Naive thymus-derived CD8-positive, alpha-beta T cell (primary cell): ENCODE results near the gene XRCC2. TPM values are rescaled to one million over a fixed set of nuclear protein-coding genes. Genes with fewer than 3 reads are reported as not detected.
"Not testable (repeated sequence)": the region's sequence is repeated elsewhere in the genome, so short reads cannot be mapped to it uniquely, and the experiment has no call there.

Experiments
- ATAC-seq, 2 donors: fragments of 150-1000 bp; cut with Tn5 transposase in 1 of 2; sonication (Bioruptor Pico), chemical (Tn5 transposase) in 1 of 2; 1 replicate in 1 of 2; 2 replicates in 1 of 2; pipeline ENCODE4 v1.10.0; 2021; ENCODE audit warnings: mild to moderate bottlenecking in 2 of 2, moderate library complexity in 2 of 2
- POLR2A ChIA-PET: fragments of 350-600 bp; sonication (Branson Sonifier 250); formaldehyde crosslinking; loops from one replicate; lab custom pipeline; 2021; ENCODE audit warnings: antibody characterized with exemption; lab: Charles Lee
- DNase-seq, 10 donors: peaks; one replicate each; pipeline versions ENCODE4 v3.0.0 to v3.0.0-alpha.2; 2020 to 2022
- H3K27ac Mint-ChIP-seq, 10 donors: one replicate each; pipeline ENCODE4 v1.8.0; 2020 to 2022; ENCODE audit warnings: mild to moderate bottlenecking in 10 of 10, mixed read lengths in 10 of 10, moderate library complexity in 4 of 10, inconsistent platforms in 1 of 10
- H3K27me3 Mint-ChIP-seq, 5 donors: one replicate each; pipeline ENCODE4 v1.8.0; 2021 to 2022; ENCODE audit warnings: mixed read lengths in 5 of 5
- H3K36me3 Mint-ChIP-seq, 3 donors: one replicate each; pipeline ENCODE4 v1.8.0; 2020 to 2022; ENCODE audit warnings: mixed read lengths in 3 of 3, mild to moderate bottlenecking in 2 of 3, inconsistent platforms in 1 of 3
- H3K4me1 Mint-ChIP-seq, 4 donors: one replicate each; pipeline ENCODE4 v1.8.0; 2021 to 2022; ENCODE audit warnings: mixed read lengths in 4 of 4
- H3K4me3 Mint-ChIP-seq, 10 donors: one replicate each; pipeline ENCODE4 v1.8.0; 2020 to 2022; ENCODE audit warnings: mild to moderate bottlenecking in 10 of 10, mixed read lengths in 10 of 10, moderate library complexity in 6 of 10, inconsistent platforms in 1 of 10
- H3K9me3 Mint-ChIP-seq, 9 donors: one replicate each; pipeline ENCODE4 v1.8.0; 2020 to 2022; ENCODE audit warnings: mixed read lengths in 9 of 9, mild to moderate bottlenecking in 3 of 9, inconsistent platforms in 1 of 9, moderate library complexity in 1 of 9
- polyA plus RNA-seq, 3 donors: library from polyadenylated mRNA; unstranded; fragments of 300-500 nt; fragmentation: Illumina TruSeq; gene quantifications; one replicate each; pipeline ENCODE4 v1.2.3, GENCODE V29; 2021
- total RNA-seq, 8 experiments: library from RNA in 2 of 8; stranded (reverse) in 2 of 8; gene quantifications; one replicate each; pipeline ENCODE4 v1.2.3 and lab custom pipeline; 2021 to 2026

XRCC2 gene
- 1 to 10 TPM; 1.1 to 1.5 TPM for total RNA-seq
- under 1 TPM in 2 of 3 donors, not detected in 1; 0.11 to 0.39 TPM for polyA plus RNA-seq
- 1.0 to 9.7 (median 2.3) reads per million in 6 experiments for total RNA-seq (lab: John Stamatoyannopoulos, UW)

DNA sequence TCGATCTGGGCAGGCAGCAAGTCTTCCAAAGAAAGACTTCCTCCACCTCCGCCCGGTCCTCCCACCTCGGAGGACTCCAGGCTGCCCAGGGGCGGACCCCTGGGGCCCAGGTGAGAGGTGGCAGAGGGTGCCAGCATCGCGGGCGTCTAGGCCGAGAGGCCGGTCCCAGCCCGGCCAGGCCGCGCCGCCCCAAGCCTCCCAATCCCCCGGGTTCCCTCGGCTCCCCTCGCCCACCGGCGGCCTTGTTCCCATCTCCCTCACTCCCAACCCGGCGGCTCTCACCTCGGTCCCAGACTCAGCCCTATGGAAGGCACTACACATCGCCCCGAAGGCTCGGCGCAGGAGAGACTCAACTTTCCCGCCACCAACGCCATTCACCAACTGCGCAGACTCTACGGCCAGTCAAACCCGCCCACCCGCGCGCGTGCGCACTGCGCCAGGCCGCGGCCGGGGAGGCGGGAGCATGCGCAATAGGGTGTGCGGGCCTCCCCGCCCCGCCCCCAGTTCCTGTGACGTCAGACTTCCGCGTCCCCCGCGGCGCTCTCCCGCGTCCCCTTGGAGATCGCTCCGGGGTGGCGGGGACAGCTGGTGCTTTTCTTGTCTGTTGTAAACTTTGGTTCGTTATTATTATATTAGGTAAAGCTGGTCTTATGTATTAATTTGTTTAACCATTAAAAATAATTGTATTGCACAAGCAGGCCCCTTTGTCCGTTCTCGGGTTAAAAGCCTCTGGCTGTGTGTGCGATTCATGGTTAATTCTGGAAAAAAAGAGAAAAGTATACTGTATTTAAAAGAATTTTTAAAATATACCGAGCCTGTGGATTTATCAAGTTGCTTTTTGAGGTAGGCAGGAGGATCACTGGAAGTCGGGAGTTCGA lies at the start of gene XRCC2:
TSS of gene XRCC2 (minus strand) at position 383 of the 878 bp plus-strand sequence. CDS start at position 321, 62 bp downstream.
- Mint-ChIP-seq H3K27ac (peak within 1 kb of the TSS; percentile 87 to 96 (median 94)), H3K4me3 (peak within 1 kb of the TSS; percentile 87 to 99 (median 97)), H3K9me3 (no peaks in the 10 kb centered on the region), H3K4me1 (peaks cover 7 to 16% (median 11%) of the 10 kb centered on the region in 4 donors), H3K27me3 (peaks cover 0 to 3% (median 0%) of the 10 kb centered on the region in 5 donors), H3K36me3 (no peaks in the 10 kb centered on the region)
- POLR2A ChIA-PET: interaction anchor here (1.1 kb wide), 1 partner anchor 82 kb away, joined by 3 read pairs; no protein-coding TSS in a partner anchor
- peak; percentile 94 to 96 for ATAC-seq
- peak; percentile 89 to 99 (median 96) for DNase-seq

DNA sequence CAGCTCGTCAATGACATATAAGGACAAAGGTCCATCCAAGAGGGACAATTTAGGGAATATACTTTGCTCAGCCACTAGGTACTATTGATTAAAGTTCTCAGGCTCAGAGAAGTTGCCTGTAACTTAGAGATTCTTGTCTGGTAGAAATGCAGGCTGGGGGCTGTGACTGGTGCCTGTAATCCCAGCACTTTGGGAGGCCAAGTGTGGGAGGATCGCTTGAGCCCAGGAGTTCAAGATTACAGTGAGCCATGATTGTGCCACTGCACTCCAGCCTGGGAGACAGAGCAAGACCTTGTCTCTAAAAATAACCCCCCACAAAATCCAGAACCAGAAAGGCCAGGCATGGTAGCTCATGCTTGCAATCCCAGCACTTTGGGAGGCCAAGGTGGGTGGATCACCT lies 47.4 kb upstream of the XRCC2 start:
- POLR2A ChIA-PET: interaction anchor here (0.6 kb wide), 1 partner anchor 20 kb away, joined by 3 read pairs; no protein-coding TSS in a partner anchor
- Mint-ChIP-seq H3K4me3 (no peak overlapping the region), H3K27ac (no peak overlapping the region), H3K27me3 (peaks cover 0 to 8% (median 6%) of the 10 kb centered on the region in 5 donors), H3K36me3 (no peaks in the 10 kb centered on the region), H3K4me1 (no peaks in the 10 kb centered on the region), H3K9me3 (no peaks in the 10 kb centered on the region)
- DNase-seq (no peak), ATAC-seq (no peak)

DNA sequence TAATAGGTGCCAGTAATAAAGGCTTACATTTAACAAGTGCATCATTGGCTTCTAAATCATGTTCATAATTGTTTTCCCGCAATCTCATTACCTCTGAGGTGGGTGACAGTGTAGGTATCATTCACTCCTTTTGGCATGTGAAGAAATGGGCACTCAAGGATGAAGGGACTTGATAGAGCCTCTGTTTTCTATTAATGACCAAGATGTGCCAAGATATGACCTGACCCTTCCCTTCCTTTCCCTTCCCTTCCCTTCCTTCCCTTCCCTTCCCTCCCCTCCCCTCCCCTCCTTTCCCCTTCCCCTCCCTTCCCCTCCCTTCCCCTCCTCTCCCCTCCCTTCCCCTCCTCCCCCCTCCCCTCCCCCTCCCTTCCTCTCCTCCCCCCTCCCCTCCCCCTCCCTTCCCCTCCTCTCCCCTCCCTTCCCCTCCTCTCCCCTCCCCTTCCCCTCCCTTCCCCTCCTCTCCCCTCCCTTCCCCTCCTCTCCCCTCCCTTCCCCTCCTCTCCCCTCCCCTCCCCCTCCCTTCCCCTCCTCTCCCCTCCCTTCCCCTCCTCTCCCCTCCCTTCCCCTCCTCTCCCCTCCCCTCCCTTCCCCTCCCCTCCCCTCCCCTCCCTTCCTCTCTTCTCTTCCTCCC lies 36.6 kb upstream of the XRCC2 start:
- H3K27me3 Mint-ChIP-seq, DNase-seq, H3K4me3 Mint-ChIP-seq, H3K9me3 Mint-ChIP-seq, ATAC-seq, POLR2A ChIA-PET, H3K36me3 Mint-ChIP-seq, H3K4me1 Mint-ChIP-seq: not testable (repeated sequence)
- peak overlapping the region in 1 of 10 donors; percentile 50 for H3K27ac Mint-ChIP-seq

DNA sequence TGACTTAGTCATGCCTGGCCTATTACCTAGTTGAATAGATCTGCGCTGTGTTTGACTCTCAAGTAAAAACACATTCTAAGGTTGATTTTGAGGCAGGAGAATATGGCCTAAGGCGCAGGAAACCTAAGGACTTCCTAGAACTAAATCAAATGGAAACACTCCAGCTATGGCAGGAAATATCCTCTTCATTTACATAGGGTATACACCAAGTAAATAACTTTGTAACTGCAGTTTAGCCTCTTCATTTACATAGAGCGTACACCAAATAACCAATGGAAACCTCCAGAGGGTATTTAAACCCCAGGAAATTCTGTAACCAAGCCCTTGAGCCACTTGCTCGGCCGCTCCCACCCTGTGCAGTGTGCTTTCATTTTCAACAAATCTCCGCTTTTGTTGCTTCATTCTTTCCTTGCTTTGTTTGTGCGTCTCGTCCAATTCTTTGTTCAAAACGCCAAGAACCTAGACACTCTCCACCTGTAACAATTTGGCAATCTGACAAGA lies 35.6 kb upstream of the XRCC2 start:
- Mint-ChIP-seq H3K9me3 (peaks cover 0 to 2% (median 0%) of the 10 kb centered on the region in 9 donors), H3K4me3 (no peak overlapping the region), H3K36me3 (no peaks in the 10 kb centered on the region), H3K27ac (peak overlapping the region in 2 of 10 donors; percentile 1 to 24), H3K4me1 (peaks cover 0 to 5% (median 2%) of the 10 kb centered on the region in 4 donors), H3K27me3 (peaks cover 0 to 6% (median 0%) of the 10 kb centered on the region in 5 donors)
- POLR2A ChIA-PET: no interaction called here
- ATAC-seq: no peak
- no peak for DNase-seq

DNA sequence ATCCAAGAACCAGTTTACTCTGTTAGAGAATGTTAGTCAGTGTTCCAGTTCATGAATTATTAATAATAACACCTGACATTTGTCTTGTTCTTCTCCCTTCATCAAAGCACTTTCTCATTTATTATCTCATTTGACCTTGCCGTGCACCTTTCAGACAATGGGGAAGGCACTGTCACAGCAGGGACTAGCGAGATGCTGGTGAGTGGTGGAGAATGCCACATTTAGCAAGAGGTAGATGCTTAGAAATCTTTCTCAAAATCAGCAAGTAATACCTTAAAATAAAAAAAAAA lies 34.2 kb upstream of the XRCC2 start:
- Mint-ChIP-seq H3K36me3 (no peaks in the 10 kb centered on the region), H3K27ac (no peak overlapping the region), H3K27me3 (peaks cover 0 to 6% (median 0%) of the 10 kb centered on the region in 5 donors), H3K4me1 (peaks cover 0 to 5% (median 2%) of the 10 kb centered on the region in 4 donors), H3K4me3 (no peak overlapping the region), H3K9me3 (peaks cover 0 to 12% (median 2%) of the 10 kb centered on the region in 9 donors)
- POLR2A ChIA-PET: no interaction called here
- DNase-seq (no peak), ATAC-seq (no peak)

DNA sequence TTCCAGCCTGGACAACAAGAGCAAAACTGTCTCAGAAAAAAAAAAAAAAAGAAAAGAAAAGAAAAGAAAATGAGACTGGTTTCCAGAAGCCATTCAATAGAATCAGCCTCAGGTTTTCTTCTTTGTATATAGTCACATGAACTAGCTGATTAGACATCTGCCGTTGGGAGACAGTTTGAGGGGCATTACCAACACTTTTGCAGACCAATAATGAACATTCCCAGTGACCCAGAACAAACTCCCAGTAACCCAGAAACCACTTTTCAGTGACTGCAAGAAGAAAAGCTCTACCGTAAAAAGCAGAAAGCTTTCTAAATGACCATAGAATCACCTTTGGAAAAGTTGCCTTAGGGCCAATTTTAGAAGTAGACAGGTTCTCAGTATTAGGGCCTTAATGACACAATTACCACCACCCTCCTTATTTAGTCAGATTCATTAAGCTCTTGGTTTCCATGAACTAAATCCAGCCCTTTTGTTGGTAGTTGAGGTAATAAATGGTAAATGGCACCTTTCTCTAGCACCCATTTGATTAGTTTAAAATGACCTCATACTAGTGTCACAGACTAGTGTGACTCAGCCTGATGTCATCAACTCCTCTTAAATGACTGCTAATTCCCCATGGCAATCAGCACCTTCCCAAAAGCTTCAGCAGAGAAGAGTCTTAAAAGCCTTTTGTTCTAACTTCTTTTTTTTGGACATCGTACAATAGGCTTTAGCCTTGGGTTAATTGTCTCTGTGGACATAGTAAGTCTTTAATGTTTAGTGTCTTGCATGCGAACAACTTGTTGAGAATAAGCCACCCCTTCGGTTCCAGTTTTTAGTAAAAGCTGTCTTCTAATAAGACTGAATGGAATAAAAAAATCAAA lies 33.6 kb upstream of the XRCC2 start:
- POLR2A ChIA-PET: no interaction called here
- Mint-ChIP-seq H3K27me3 (peaks cover 0 to 6% (median 0%) of the 10 kb centered on the region in 5 donors), H3K4me3 (no peak overlapping the region), H3K9me3 (peaks cover 0 to 16% (median 5%) of the 10 kb centered on the region in 9 donors), H3K4me1 (peaks cover 0 to 5% (median 2%) of the 10 kb centered on the region in 4 donors), H3K27ac (no peak overlapping the region), H3K36me3 (peaks cover 0 to 4% (median 0%) of the 10 kb centered on the region in 3 donors)
- no peak for DNase-seq
- ATAC-seq: no peak

DNA sequence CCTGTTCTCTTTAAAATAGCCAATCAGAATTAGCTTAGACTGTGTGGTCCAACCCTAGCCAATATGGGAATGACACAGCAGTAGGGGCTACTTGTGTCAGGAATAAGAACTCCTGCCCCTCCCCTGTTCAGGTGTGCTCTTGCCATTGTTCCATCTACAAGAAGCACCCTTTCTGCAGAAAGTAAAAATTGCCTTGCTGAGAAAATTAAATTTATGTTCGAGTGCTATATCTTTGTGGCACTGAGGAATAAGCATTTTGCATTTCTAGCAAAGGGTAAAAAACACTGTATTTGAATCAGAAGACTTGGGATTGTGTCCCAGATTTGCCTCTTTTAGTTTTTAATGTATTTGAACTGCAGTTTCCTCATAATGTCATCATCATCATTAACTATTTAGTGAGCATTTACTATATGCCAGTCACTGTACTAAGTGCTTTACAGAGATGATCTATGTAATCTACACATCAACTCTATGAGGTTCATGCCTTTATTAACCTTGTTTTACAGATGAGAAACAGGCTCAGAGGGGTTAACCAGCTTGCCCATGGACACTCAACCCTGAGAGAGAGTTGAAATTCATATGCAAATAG lies 28.9 kb upstream of the XRCC2 start:
- H3K9me3 Mint-ChIP-seq: peaks cover 0 to 27% (median 11%) of the 10 kb centered on the region in 9 donors
- DNase-seq (no peak), ATAC-seq (no peak)
- peaks cover 0 to 7% (median 0%) of the 10 kb centered on the region in 3 donors for H3K36me3 Mint-ChIP-seq
- peaks cover 0 to 4% (median 0%) of the 10 kb centered on the region in 5 donors for H3K27me3 Mint-ChIP-seq
- H3K4me1 Mint-ChIP-seq: no peaks in the 10 kb centered on the region
- no peak overlapping the region for H3K4me3 Mint-ChIP-seq
- H3K27ac Mint-ChIP-seq: no peak overlapping the region
- POLR2A ChIA-PET: no interaction called here

DNA sequence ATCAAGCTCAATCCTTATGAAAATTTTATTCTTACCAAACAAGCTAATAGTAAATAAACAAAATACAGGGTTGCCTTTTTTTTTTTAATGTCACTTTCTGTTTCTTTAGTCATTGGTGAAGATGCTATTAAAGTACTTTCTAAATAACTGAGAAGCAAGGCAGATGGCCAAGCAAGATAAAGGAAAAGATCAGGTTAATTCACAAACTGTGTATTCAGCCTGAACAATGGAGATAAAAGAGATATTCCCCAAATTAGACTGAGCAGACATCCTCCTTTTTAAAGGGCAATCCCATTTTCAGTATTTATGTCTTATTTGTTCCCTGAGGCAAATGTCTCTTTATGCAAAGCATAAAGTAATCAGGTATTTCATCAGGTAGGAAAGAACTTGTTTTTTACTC lies 23.1 kb upstream of the XRCC2 start:
- Mint-ChIP-seq H3K4me1 (peaks cover 0 to 2% (median 0%) of the 10 kb centered on the region in 4 donors), H3K9me3 (peaks cover 0 to 9% (median 1%) of the 10 kb centered on the region in 9 donors), H3K27ac (no peak overlapping the region), H3K36me3 (no peaks in the 10 kb centered on the region), H3K4me3 (no peak overlapping the region), H3K27me3 (peaks cover 0 to 3% (median 0%) of the 10 kb centered on the region in 5 donors)
- no peak for DNase-seq
- no peak for ATAC-seq
- POLR2A ChIA-PET: no interaction called here

DNA sequence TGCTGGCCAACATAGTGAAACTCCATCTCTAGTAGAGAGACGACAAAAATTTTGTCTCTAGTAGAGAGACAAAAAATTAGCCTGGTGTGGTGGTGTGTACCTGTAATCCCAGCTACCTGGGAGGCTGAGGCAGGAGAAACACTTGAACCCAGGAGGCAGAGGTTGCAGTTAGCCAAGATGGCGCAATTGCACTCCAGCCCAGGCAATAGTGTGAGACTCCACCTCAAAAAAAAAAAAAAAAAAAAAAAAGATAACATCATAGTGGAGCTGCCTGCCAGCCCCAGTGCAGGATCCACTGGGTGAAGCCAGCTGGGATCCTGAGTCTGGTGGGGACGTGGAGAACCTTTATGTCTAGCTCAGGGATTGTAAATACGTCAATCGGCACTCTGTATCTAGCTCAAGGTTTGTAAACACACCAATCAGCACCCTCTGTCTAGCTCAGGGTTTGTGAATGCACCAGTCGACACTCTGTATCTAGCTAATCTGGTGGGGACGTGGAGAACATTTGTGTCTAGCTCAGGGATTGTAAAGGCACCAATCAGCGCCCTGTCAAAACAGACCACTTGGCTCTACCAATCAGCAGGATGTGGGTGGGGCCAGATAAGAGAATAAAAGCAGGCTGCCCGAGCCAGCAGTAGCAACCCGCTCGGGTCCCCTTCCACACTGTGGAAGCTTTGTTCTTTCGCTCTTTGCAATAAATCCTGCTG lies 21.5 kb upstream of the XRCC2 start:
- ATAC-seq, POLR2A ChIA-PET, DNase-seq, H3K9me3 Mint-ChIP-seq, H3K36me3 Mint-ChIP-seq, H3K27me3 Mint-ChIP-seq, H3K27ac Mint-ChIP-seq, H3K4me3 Mint-ChIP-seq, H3K4me1 Mint-ChIP-seq: not testable (repeated sequence)

DNA sequence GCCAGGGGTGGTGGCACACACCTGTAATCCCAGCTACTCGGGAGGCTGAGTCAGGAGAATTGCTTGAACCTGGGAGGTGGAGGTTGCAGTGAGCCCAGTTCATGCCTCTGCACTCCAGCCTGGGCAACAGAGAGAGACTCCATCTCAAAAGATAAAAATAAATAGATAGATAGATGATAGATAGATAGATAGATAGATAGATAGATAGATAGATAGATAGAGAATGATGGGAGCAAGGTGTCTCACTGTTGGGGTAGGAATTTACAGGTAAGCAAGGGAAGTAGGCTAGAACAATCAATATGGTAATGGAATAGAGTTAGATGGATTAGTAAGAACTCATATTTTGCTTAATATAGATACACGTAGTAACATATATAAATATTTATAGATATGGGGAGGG lies 16.3 kb upstream of the XRCC2 start:
- H3K4me3 Mint-ChIP-seq, H3K27me3 Mint-ChIP-seq, H3K27ac Mint-ChIP-seq, POLR2A ChIA-PET, DNase-seq, H3K9me3 Mint-ChIP-seq, ATAC-seq, H3K36me3 Mint-ChIP-seq, H3K4me1 Mint-ChIP-seq: not testable (repeated sequence)

DNA sequence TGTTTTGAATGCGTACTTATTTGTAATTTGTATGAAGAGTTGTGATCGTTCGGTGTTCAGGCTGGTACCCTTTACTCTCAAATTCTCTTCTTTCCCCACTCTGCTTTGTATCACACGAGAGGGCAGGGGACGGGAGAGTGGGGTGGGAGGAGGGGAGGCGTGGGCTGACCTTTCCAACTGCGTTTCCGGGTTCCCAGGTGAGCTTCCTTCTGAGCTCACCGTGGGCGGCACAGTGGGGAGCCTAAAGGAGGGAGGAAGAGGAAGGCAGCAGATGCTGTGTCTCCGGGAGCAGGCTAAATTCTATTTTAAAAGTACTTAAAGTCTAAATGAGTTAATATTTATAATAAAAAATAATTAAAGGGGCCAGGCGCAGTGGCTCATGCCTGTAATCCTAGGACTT lies 7.4 kb upstream of the XRCC2 start:
- H3K9me3 Mint-ChIP-seq: no peaks in the 10 kb centered on the region
- peak overlapping the region in 1 of 10 donors; percentile 27 for H3K27ac Mint-ChIP-seq
- no peak for DNase-seq
- peaks cover 0 to 3% (median 0%) of the 10 kb centered on the region in 5 donors for H3K27me3 Mint-ChIP-seq
- no peaks in the 10 kb centered on the region for H3K36me3 Mint-ChIP-seq
- no peak for ATAC-seq
- no peaks in the 10 kb centered on the region for H3K4me1 Mint-ChIP-seq
- no peak overlapping the region for H3K4me3 Mint-ChIP-seq
- POLR2A ChIA-PET: no interaction called here
